Uterus (tissue), 4 donors: Measurements from ENCODE around the gene ACAP2. TPM values are rescaled to one million over a fixed set of nuclear protein-coding genes. Genes with fewer than 3 reads are reported as not detected.
A peak's percentile ranks its signal among the peaks of the same experiment; 100 is the strongest.

Experiments
- DNase-seq, 2 donors: peaks; one replicate each; pipeline ENCODE4 v3.0.0-alpha.2; 2019 to 2020
- H3K27ac ChIP-seq, 2 donors: fragments of 200-600 bp; sonication (generic); 1 replicate in 1 of 2; 2 replicates in 1 of 2; pipeline ENCODE4 v1.5.1; 2016 to 2018
- H3K27me3 ChIP-seq, 2 donors: fragments of 200-600 bp; sonication (generic); one replicate each; pipeline ENCODE4 v1.5.1; 2018 to 2019; ENCODE audit warnings: control low read depth in 1 of 2
- H3K36me3 ChIP-seq, 2 donors: fragments of 200-600 bp; sonication (generic); one replicate each; pipeline ENCODE4 v1.5.1; 2019; ENCODE audit warnings: control low read depth in 1 of 2
- H3K4me1 ChIP-seq, 2 donors: fragments of 200-600 bp; sonication (generic); one replicate each; pipeline ENCODE4 v1.5.1; 2018 to 2019; ENCODE audit warnings: control low read depth in 1 of 2
- H3K4me3 ChIP-seq, 2 donors: fragments of 200-600 bp; sonication (generic); 1 replicate in 1 of 2; 2 replicates in 1 of 2; pipeline ENCODE4 v1.5.1; 2018 to 2019; ENCODE audit warnings: mild to moderate bottlenecking in 1 of 2
- H3K9me3 ChIP-seq, 2 donors: fragments of 200-600 bp; sonication (generic); one replicate each; pipeline ENCODE4 v1.5.1; 2019; ENCODE audit warnings: control low read depth in 1 of 2
- POLR2A ChIP-seq, 2 donors: fragments of 450-650 bp; IDR thresholded peaks; one replicate each; pipeline ENCODE4 v1.6.1; 2016; ENCODE audit warnings: antibody characterized with exemption in 2 of 2, mild to moderate bottlenecking in 1 of 2, moderate library complexity in 1 of 2
- intact Hi-C: fragments of 100-400 bp; cut with DNase I; formaldehyde crosslinking; loops from one replicate; pipeline ENCODE4 v1.15.1; 2023; ENCODE audit warnings: low total_unique reads
- total RNA-seq, 4 donors: library from RNA; depleted of rRNA in 3 of 4; stranded (reverse); fragments of >200 nt in 3 of 4; gene quantifications; one replicate each; pipeline versions ENCODE4 v1.1.0 to v1.2.4, GENCODE V29; 2014 to 2023
- TF ChIP-seq, protein P1 (sequence below), 4 experiments: fragments of 200-600 bp in 2 of 4; fragments of 450-650 bp in 2 of 4; sonication (generic) in 2 of 4; IDR thresholded peaks; one replicate each; pipeline ENCODE4 v1.5.1; 2016 to 2019; ENCODE audit warnings: antibody characterized with exemption in 4 of 4, mild to moderate bottlenecking in 2 of 4, moderate library complexity in 1 of 4
- donor health status: DM: yes; HTN: yes; CAD: no.

The ACAP2 gene
- total RNA-seq, 4 donors from 2014 or later = 40.3 to 140 (median 68.6) TPM

DNA sequence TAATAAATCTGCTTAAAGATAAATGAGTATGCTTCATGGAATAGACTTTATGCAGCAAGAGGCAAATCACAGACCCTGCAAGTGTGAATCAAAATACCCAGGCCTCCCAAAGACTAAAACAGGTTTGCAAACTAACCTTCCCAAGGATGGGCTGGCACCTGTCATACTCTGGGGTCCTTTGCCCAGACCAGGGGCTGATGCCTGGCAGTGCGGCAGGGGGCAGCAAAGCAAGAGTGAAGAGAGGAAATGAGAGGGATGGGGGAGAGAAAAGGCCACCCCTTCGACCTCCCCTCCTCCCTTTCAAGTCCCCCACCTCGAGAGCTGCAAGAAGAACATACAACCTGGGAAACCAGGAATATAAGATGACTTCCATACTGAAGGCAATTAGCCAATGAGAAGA, 203.7 kb downstream of the ACAP2 start:
- no peak for DNase-seq
- Histone ChIP-seq H3K27me3 (no peaks in the 10 kb centered on the region), H3K36me3 (no peaks in the 10 kb centered on the region), H3K9me3 (no peaks in the 10 kb centered on the region), H3K4me1 (peaks cover 5 to 18% of the 10 kb centered on the region in 2 donors), H3K27ac (peak overlapping the region; percentile 70 to 81), H3K4me3 (no peak overlapping the region)
- intact Hi-C loops = no loop called here
- TF ChIP-seq, protein P1, sequence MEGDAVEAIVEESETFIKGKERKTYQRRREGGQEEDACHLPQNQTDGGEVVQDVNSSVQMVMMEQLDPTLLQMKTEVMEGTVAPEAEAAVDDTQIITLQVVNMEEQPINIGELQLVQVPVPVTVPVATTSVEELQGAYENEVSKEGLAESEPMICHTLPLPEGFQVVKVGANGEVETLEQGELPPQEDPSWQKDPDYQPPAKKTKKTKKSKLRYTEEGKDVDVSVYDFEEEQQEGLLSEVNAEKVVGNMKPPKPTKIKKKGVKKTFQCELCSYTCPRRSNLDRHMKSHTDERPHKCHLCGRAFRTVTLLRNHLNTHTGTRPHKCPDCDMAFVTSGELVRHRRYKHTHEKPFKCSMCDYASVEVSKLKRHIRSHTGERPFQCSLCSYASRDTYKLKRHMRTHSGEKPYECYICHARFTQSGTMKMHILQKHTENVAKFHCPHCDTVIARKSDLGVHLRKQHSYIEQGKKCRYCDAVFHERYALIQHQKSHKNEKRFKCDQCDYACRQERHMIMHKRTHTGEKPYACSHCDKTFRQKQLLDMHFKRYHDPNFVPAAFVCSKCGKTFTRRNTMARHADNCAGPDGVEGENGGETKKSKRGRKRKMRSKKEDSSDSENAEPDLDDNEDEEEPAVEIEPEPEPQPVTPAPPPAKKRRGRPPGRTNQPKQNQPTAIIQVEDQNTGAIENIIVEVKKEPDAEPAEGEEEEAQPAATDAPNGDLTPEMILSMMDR (IDR thresholded peaks at IDR 0.05) = no peak
- TF ChIP-seq POLR2A (IDR thresholded peaks at IDR 0.05) = no peak

DNA sequence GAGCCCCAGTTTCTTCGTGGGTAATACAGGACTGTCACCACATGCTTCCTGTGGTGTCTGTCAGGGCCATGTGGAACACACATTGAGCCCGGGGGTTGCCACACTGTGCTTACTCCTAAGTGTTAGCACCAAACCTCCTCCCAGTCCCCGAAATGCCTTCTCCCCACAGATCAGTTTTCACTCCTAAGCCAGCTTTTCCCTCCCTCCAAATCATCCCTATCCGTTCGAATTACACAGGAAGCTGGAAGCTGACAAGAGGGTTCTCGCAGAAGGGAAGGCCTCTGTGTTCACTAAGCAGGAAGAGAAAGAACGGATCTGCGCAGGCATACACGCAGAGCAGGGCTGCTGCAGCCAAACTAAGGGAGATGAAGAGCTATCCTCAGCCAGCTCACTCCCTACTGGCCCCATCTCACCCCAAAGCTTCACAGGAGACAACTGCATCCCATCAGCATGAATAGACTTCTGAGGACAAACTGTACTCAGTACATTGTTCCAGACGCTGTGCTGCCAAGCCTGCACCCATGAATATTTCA, 204.2 kb downstream of the ACAP2 start:
- no peaks in the 10 kb centered on the region for H3K9me3 ChIP-seq
- H3K27ac ChIP-seq = peak overlapping the region; percentile 70 to 81
- no peaks in the 10 kb centered on the region for H3K27me3 ChIP-seq
- intact Hi-C loops = no loop called here
- H3K4me1 ChIP-seq = peaks cover 5 to 18% of the 10 kb centered on the region in 2 donors
- H3K4me3 ChIP-seq = no peak overlapping the region
- no peaks in the 10 kb centered on the region for H3K36me3 ChIP-seq
- DNase-seq = peak; percentile 70 to 76
- TF ChIP-seq POLR2A (IDR thresholded peaks at IDR 0.05) = no peak
- TF ChIP-seq, protein P1 (IDR thresholded peaks at IDR 0.05) = no peak

DNA sequence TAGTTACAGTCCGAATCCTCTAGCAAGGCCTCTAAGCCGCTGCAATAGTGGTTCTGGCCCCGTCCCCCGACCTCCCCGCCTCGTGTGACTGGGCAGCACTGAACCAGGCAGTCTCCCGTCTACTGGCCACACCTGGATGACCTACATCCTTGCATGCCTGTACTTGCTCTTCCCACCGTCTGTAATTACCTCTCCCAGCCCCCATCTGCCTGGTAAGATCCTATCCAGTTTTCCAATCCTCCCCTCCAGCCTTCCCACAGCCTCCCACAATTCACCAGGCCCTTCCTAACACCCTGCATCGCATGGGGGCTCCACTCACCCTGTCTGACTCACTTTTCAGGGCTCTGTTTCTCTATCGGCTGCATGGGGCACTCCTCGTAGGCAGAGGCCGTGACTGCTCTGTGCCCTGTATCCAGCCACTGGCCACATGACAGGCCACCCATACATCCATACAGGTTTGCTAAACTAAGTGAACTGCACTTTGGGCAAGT, 204.7 kb downstream of the ACAP2 start:
- intact Hi-C loops = no loop called here
- Histone ChIP-seq H3K4me1 (peaks cover 5 to 18% of the 10 kb centered on the region in 2 donors), H3K4me3 (no peak overlapping the region), H3K27me3 (no peaks in the 10 kb centered on the region), H3K36me3 (no peaks in the 10 kb centered on the region), H3K27ac (peak overlapping the region; percentile 70 to 81), H3K9me3 (no peaks in the 10 kb centered on the region)
- DNase-seq = peak in 1 of 2 donors; percentile 22
- TF ChIP-seq, protein P1 (IDR thresholded peaks at IDR 0.05) = no peak
- TF ChIP-seq POLR2A (IDR thresholded peaks at IDR 0.05) = no peak

DNA sequence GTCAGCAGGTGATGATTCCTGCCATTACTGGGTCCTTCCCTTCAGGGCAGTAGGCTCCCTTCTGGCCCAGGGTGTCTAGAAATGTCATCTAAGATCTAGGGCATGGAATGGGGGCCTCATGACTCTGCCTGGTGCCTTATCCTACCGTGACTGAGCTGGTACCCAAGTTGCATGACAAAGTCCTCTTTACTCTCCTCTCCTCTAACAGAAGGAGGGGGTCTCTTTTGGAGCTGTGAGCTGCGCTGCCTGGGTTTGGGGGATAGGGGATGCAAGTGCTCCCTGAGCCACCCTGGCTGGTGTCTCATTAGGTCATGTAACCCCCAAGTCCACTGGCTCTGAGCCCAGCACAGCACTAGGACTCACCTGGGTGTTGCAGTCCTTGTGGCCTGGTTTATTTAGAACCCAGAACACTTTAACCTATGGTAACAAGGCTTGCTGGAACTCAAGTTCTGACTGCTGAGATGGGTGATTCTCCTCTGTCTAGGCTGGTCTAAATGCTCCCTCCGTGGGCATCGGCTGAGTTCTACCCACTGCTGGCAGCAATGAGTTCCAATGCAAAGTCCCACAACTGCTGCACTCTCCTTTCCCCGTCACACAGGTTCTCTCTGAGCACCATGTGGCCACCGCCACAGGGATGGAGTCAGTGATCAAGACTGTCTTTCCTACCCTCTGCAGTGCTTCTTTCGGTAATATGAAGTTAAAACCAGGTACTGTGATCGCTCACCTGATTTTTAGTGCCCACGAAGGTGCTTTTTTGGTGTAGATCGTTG, 205.8 kb downstream of the ACAP2 start:
- Histone ChIP-seq H3K36me3 (no peaks in the 10 kb centered on the region), H3K4me3 (no peak overlapping the region), H3K27me3 (no peaks in the 10 kb centered on the region), H3K4me1 (peaks cover 5 to 18% of the 10 kb centered on the region in 2 donors), H3K27ac (no peak overlapping the region), H3K9me3 (no peaks in the 10 kb centered on the region)
- DNase-seq = peak; percentile 11 to 12
- no peak for TF ChIP-seq POLR2A (IDR thresholded peaks at IDR 0.05)
- TF ChIP-seq, protein P1 (IDR thresholded peaks at IDR 0.05) = no peak
- intact Hi-C loops = no loop called here
